ENCODE measurements around the gene DEDD2.

- TF ChIP-seq CTCF (IDR thresholded peaks at IDR 0.05): no peak
- peak in 1 of 2 donors; percentile 34 for TF ChIP-seq POLR2A (IDR thresholded peaks at IDR 0.05)
Measured at GRCh38 chr19:42254089-42254849, 36.8 kb upstream of the DEDD2 start.
